AG09319 (cell line): Measurements from ENCODE around the gene MTCL3.

Source experiments
- DNase-seq: peaks from one replicate; pipeline ENCODE4 v3.0.0-alpha.2; 2010; ENCODE audit warnings: low read depth; ENCODE audit errors: extremely low read depth
- CTCF ChIP-seq: IDR thresholded peaks from 2 replicates; pipeline ENCODE4 v1.5.1; 2011; ENCODE audit warnings: low read depth, mild to moderate bottlenecking, inconsistent platforms, low read length, moderate library complexity

The MTCL3 gene

DNA sequence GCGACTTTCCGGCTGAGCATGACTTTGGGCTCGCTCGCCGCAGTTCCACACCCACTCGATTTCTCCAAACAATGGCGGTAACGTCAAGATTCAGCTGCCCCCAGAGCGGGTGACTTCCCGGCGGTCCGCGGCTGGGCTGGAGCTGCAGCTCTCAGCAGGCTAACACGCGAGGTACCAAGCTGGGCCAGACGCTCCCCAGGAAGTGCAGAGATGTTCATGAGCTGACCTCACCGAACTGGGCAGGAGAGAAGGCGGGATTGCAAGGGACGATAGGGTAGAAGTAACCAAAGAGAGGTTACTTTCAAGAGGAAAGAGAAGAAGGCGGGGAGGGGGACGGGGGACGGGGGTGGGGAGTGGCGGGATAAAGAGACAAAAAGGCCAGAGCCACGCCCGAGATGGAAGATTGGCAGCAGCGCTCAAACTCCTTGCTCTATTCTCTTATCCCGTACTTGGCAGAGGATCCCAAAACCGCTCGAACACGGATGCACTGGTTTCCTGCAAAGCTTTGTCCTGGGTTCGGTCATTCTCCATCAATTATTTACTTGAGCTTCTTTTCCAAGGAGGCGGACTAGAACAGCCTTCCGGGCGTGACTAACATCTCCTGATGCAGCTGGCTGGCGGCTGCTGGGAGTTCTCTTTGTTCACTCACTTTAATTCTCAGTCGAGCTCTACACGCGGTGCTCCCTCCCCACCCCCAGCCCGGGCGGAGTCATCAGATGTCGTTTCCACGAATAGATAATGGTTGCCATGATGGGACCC is at the start of gene MTCL3:
Gene MTCL3, minus strand, starts transcription at position 626 of the 759 bp plus-strand sequence.
- no peak for DNase-seq
- no peak for TF ChIP-seq CTCF

- no peak for TF ChIP-seq CTCF
- no peak for DNase-seq
Measured at GRCh38 chr6:127567476-127567875, 48.3 kb upstream of the MTCL3 start.

DNA sequence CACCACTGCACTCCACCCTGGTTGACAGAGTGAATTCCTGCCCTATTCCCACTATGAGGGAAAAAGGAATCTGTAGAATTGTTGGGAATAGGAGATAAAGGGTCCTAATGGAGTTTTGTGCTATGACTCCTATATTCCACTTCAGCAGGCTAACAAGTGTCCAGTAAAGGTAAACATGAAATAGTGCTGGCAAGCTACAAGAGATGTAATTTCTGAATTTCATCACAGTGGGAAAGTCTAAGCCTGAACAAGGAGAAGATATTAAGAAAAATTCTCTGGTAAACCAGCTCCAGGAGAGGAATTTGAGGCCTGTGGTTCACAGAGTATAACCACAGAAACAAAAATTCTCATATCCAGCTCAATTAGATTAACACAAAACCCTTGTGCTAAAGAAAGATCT is 47.5 kb upstream of the MTCL3 start:
- no peak for TF ChIP-seq CTCF
- DNase-seq, result no peak

DNA sequence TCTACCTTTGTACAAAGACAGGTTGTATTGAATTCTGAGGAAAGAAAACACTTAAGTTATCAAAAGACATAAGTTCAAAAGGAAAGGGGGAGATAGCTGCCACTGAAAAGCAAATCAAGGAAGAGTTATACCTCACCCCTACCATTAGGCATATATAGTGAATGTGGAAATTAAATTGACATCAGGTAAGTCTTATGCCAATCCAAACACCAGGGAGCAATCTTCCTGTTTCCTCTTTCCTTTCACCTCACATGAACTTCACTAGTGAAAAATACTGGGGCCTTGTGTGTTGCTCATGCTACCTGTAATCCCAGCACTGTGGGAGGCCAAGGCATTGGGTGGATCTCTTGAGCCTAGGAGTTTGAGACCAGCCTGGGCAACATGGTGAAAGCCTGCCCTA is 47.0 kb upstream of the MTCL3 start:
- no peak for TF ChIP-seq CTCF
- no peak for DNase-seq

DNA sequence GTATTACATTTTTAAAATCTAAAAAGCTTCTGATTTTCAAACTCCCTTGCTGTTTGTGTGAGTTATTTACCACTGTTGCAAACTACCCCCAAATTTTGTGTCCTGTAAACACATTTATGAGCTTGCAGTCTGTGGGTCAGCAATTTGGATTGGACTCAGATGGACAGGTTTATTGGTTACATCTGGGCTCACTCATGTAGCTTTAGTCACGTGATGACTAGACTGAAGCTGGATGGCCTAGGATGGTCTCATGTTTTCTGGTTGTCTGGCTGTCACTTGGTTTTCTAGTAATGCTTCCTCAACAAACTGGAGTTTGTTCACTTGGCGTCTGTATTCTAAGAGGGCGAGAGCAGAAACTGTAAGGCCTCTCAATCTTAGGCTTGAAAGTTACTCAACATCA is 45.6 kb upstream of the MTCL3 start:
- no peak for DNase-seq
- TF ChIP-seq CTCF, result no peak

DNA sequence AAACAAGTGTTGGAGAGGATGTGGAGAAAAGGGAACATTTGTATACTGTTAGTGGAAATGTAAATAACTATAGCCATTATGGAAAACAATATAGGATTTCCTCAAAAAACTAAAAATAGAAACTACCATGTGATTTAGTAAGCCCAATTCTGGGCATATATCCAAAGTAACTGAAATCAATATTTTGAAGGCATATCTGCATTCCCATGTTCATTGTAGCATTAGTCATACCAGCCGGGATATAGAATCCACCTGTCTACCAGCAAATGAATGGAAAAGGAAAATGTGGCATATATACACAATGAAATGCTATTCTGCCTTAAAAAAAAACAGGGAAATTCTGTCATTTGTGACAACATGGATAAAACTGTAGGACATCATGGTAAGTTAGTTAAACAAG is 42.5 kb upstream of the MTCL3 start:
- TF ChIP-seq CTCF, result no peak
- DNase-seq, result no peak

DNA sequence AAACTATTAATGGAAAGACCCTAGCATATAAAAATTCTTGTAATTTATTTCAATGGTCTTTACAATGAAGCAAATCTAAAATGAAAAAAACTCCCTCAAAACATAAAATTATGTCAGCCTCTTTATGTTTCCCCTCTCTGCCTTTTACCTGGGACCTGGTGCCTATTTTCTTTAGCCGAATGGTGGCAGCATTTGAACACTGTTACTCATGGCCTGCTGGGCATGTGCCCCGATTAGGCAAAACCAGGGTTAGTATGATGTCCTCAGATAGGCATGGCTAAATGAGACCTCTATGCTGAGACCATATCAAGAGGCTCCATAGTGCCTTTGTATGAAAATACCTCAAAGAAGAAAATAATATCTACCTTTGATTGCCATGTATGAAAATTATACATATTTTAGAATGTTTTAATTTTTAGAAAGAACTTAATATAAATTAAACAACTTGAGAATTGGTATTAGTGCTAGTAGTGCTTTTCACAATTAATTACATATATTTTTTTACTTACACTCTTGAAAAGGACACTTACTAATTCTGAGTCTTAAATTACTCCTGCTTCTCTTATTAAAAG is 35.4 kb upstream of the MTCL3 start:
- TF ChIP-seq CTCF, result peak; percentile 44
- DNase-seq, result no peak
